GM21825 (cell line): Measurements from ENCODE around the gene MGST2.

Experiments
- ATAC-seq: cut with Tn5 transposase; IDR thresholded peaks from one replicate; pipeline ENCODE4 v1.9.1; 2021; ENCODE audit warnings: mild to moderate bottlenecking, moderate library complexity; ENCODE audit not compliant: unreplicated experiment

Gene MGST2

DNA sequence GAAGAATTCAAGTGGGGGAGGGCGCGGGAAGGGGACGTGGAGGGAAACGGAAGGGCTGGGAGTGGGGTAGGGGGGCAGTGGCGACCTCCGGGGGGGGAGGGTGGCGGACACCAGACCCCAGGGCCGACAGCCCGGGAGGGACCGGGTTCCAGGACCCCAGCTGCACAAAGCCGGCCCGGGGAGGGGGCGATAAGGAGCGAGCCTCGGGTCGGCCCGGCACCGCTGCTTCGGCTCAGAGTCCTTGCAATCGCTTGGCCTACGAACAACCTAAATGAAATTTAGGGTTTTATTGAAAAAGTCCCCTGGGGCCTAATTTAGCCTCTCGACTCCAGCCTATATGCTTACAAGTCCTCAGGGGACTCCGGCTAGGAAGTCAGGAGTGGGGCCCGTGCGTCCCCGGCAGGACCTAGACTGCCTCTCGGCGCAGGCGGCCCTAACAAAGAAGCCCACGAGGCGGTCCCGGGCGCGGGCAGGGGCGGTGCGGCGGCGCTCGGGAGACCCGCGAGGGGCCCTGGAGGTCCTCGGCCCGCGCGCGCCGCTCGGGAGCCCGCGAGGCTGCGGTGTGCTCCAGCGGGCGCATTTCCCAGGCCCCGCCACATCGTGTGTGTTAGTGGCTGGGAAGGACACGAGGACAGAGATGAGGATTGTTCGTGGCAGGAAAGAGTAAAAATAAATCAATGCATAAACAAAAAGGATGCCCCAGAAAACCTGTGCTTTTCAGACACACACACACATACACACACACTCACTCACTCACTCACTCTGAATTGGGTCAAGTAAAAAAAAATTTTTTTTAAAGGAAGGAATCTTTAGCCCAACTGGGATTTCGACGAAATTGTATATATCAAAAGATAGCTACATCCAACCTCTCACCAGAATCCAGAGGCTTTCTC is 70.0 kb downstream of the MGST2 start:
- ATAC-seq = no peak

DNA sequence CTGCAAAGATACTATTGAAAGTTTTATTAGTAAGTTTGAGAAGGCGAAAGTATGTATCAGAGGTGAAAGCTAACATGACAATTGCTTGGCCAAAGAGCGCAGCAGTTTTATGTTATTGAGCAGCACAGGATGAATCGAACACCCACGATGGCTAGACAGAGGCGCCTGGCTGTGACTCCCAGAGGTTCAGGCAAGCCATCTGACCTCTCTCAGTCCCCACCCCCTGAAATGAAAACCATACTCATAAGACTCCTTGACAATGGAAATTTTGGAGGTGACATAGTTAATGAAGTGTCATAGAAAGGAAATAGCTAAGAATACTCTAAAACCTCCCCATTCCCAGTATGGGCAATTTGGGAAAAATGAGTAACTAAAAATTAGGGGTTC is 70.6 kb downstream of the MGST2 start:
- ATAC-seq = no peak

DNA sequence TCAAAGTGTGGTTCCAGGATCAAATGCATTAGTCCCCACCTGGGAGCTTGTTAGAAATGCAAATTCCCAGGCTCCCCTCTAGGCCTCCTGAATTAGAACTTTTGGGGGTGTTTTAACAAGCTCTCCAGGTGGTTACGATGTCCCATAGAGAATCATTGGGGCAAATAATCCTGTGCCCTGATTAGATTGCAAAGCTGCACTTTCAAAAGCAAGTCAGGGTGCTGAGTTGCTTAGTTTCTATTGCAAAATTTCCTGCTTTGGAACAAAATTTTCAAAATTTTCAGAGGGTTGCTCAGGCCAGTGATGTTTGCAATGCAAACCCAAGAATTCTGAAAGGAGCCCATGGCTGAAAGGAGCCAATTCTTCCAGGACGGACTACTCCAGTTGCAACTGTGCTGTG is 71.0 kb downstream of the MGST2 start:
- ATAC-seq = no peak

DNA sequence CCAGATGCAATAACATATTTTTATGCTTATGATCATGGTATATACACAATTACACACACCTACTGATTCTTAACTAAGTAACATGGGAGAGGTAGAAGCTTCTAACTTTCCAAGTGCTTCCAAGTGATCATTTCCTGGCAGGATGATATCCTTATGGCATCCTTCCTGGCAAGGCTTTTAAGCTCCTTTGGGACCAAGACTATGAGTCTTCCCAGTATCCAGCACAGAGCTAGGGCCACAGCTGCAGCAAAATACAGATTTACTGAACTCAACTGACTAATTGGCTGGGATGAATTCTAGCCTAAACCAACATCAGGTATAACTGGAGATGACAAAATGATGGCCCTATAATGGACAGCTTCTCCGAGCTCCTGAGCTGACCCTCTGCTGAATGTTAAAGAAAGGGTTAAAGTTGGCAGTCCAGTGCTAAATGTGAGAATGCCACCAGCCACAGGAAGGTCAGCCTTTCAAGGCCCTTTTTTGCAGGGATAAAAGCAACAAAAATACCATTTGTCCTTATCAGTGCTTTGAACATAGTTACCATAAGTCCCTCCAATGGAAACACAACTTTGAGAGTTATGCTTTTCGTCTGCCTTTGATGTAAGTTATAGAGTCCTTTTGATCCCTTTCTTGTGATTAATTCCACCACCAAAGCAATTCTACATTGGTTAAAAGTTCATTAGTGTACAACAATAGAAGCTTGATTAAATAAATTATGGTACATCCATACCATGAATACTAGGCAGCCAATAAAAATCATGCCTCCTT is 73.4 kb downstream of the MGST2 start:
- ATAC-seq = no peak

DNA sequence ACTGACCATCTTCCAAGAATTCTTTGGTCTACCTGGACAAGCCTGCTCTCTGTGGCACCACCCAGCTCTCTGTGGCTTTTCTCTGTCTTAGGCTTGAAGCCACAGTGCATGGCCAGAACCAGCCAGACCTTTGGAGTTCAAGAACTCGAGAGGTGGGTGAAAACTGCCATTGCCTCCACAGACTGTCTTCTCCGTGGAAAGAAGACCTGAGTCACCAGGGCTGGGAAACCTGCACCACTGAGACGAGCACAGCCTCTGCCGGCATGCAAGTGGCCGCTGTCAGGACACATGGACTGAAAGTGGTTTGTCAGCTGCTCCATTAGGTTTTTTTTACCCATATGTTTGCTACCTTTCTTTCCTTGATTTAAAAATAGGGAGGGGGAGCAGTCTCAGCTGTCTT is 74.5 kb downstream of the MGST2 start:
- ATAC-seq = no peak

DNA sequence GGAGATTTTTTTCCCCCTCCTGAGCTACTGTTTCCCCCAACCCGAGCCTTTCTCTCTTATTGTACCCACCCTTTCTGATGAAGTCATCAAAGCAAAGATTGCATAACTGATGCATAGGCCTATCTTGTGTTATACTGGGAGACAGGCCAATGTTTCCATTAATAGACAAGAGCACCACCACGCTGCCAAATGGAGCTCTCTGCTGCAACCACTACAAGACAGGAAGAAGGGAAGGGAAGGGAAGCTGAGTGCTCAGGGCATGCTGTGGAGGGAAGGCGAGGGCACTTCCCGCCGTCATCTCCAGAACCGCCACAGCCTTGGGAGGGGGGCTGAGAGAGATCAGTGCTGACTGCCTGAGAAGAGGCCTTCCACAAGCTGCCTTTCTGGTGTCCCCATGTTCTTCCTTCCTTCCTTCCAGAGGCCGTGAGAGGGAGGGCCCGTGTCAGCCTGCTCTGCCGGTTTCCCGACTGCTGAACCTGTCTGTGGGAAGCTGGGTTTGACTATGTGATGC is 75.0 kb downstream of the MGST2 start:
- ATAC-seq = no peak

DNA sequence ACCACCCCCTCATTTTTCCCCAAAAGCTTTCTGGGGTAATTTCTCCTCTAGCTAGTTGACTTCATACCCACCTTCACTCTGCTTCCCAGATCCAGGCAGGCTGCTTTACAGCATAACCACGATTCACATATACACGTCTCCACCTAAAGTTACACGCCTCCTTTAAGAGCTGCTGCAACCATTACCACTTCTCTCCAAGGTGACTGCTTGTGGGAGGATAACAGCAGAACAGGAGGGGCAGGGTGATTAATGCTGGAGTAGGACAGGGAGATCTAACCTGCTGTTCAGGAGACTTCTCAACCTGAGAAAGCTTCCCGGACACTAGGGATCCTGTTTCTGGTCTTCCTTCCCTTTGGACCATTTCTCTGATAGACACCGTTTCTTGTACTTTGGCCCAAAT is 77.4 kb downstream of the MGST2 start:
- ATAC-seq = no peak

DNA sequence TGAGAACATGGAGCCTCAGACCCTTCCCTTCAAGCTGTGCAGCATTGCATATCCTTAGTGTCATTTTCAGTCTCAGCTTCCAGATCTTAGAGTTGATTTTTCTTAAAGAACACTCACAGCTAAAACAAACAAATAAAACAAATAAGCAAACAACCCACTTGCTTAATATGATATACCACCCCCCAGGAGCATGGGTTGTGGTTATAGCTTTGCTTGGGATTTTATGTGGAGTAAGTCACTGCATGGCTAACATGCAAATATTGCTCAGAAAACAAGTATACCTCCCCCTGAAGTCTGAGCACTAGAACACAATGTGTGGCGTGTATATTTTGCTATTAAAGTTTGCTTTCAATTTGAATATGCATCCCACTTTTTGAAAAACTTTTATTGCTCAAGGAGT is 78.6 kb downstream of the MGST2 start:
- ATAC-seq = no peak

DNA sequence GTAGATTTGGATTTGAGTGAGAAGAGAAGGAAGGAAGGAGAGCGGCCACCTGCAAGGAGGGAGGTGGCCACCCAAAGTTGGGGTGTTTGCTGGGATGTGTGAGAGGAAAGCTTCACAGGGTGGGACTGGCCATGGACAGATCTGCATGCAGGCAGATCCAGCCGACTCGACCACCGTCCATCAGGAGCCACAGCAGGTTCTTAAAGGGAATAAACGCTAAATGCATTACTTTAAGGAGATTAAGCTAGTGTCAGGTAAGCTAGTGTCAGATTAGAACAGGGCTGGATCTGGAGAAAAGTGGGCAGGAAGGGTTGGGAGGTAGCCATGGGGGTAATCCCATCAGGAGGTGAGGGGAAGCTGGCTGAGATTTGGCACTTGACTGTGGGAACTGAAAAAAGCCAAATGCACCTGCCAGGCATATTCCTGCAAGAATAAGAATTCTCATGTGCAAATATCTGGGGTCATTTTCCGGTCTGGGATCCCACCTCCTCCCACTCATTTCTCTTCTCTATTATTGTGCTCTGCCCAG is 79.6 kb downstream of the MGST2 start:
- no peak for ATAC-seq

DNA sequence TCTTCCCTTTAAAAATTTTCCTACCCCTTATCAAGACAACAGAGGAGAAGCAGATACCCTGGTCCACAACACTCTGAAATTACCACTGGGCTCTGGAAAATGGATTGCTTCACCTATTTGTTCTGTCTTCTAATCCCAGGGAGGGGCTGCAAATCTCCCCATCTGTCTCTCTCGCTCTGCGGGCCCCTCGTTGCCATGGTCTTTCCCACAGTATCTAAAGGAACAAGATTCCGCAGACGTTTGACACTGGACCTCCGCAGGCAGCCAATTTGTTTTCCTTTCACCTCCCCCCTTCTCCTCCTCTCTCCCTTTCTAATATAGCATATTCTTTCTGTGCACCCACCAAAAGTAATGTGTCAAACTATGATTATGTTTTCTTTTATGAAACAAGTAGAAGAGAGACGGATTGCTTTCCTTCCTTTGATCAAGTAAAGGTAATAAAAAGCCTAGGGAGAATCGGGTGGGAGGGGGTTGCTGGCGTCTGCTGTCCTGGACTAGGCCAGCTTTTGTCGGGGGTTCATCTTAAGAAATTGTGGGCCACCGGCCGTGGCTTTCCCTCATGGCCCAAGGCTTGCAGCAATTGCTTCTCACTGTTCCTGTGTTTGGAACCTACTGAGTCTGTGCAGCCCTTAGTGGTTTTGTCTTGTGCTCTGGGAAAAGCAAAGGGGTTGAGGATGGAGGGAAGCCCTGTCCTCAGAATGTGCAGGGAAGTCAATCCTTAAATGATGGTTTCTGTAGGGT is 81.0 kb downstream of the MGST2 start:
- no peak for ATAC-seq

DNA sequence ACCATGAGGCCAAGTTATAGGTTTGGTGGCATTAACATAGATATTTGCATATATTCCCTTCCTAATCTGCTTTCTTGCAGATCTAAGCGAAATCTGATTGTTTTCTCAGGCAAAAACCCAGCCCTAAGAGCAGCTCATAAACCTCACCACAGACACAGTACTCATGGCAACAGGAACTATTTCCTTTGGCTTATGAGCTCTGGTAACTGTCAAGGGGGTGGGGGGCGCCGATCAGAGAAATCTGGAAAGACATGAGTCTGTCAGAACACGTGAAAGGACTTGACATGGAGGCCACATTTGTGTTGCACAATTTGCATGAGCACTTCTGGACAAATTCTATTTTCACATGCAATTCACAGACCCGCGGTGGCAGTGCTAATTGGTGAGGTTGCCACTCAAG is 83.7 kb downstream of the MGST2 start:
- ATAC-seq = no peak

DNA sequence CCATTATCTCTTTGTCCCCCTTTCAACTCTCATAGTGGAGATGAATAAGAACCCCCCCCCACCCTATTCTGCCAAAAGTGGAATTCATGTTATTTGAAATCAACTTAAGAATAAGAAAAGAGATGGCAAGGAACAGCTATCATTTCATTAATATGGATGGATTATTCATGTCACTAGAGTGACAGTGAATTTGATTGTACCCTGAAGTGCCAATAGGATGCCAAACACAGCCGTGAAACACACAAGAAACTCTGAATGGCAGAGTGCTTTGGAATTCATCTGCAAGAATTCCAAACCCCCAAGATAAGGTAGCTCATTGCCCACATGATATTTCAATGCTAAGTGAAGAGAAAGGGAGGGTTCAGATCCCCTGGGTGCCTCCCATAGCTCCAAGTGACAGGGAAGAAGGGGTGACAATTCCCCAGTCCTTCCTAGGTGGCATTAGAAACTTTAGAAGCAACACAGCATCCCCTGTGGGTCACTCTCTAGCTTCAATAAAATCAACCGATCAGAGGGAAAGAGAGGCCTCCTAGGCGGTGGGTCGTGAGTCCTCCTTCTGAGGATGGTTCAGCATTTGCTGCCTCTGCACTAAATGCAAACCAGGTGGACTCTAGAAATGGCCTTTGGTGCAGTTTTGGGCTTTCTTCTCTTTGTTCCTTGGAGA is 84.3 kb downstream of the MGST2 start:
- no peak for ATAC-seq

DNA sequence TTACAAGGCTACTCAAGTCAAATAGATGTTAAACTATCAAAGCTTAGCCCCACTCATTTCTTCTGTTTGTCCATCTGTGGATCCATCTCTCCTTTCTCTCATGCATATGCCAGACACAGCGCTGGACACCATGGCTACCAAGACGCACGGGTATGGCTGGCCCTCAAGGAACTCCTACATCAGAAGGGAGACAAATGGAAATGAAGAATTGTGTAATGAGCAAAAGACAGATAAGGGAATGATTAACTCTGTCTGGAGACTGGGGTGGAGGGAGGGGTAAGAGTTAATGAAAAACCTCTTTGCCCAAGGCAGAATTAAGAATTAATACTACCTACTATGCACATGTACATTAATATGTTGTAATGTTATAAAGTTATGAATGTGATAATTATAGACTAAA is 88.1 kb downstream of the MGST2 start:
- ATAC-seq = no peak
